KG1 (cell line): ENCODE measurements around the gene JMJD7.

Experiments
- DNase-seq: peaks from one replicate; lab custom pipeline; 2025; lab: John Stamatoyannopoulos, UW

Gene JMJD7

DNA sequence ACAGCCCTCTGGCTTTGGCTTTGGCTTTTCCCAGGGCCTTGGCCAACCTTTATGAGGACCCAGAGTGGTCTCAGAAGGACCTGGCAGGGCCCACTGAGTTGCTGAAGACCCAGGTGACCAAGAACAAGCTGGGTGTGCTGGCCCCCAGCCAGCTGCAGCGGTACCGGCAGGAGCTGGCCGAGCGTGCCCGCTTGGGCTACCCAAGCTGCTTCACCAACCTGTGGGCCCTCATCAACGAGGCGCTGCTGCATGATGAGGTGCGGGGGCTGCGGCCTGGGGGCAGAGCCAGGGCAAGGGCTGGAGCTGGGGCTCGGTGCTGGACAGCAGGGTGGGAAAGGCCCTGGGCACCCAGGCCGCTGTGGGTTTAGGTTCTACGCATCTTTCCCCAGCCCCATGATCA lies 16.9 kb downstream of the JMJD7 start:
- DNase-seq, result no peak

DNA sequence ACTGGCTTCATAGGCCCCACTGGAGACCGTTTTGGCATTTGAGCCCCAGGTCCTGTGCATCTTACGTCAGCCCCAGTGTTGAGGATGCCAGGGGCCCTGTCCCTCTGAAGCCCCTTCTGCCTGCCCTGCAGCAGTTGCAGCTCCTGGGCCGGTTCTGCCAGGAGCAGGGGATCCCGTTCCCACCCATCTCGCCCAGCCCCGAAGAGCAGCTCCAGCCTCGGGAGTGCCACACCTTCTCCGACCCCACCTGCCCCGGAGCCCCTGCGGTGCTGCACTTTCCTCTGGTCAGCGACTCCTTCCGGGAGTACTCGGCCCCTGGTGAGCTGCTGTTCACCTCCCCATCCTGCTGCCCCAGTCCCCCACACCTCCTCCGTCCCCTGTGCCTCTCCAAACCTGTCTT lies 19.3 kb downstream of the JMJD7 start:
- DNase-seq, result no peak

DNA sequence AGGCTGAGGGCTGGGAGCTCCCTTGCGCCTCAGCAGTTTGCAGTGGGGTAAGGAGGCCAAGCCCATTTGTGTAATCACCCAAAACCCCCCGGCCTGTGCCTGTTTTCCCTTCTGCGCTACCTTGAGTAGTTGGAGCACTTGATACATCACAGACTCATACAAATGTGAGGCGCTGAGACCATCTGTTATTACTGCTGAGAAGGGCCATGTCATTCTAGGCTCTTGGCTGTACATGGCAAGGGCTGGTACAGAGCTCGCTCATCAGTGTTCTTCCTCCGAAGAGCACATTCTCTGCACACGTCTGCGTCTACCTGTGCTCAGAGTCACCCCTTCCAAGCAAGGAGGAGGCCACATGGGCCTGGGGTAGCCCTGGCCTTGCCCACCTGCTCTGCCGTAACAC lies 20.1 kb downstream of the JMJD7 start:
- DNase-seq, result no peak

DNA sequence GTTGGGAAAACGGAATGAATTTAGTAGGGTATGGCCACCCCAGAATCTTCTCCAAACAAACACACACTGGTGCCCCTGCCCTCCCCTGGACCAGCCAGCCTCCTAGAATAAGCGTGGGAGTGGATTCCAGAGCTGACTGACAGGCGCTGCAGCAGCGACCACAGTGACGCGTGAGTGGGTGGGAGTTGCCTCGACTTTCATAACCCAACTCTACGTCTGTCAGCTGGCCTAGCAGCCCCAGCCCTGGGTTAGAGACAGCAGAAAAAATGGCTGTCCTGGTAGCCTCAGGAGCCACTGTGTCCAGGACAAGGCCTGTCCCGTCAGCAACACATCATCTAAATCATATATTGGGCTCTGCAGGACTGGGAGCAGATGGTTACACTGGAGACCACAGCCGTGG lies 20.7 kb downstream of the JMJD7 start:
- DNase-seq, result no peak

DNA sequence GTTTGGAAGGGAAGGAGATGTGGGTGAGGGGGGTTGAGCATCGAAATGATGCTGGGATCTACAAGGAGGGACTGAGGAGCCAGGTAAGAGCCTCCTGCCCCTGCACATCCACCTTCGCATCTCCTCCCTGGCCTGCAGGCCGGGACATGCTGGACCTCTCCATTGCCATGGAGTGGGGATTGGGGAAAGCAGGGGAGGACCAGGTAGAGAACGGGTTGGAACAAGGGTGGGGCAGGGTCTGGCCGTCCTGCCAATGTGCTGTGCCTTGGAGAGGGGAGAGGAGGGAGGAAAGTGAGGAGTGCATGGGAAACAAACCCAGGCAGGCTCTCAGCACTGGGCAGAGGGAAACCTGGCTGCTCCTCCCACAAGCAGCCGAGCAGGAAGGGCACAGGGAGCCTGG lies 21.3 kb downstream of the JMJD7 start:
- no peak for DNase-seq

DNA sequence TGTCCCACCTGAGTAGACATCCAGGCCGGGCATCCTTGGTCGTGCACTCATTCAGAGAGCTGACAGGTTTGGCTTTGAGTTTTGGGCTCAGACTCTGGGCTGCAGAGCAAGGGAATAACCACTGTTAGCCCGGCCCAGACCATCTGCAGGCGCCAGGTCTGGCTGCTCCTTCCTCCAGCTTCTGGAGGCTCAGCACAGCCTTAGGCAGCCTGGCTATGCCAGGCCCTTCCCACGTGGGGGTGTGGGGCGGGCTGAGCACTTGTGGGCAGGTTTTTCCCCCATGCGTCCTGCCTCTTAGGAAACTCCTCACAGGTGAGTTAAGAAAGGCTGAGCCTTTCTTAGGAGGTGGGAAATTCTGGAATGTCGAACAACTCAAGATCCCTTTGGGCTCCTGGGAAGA lies 22.0 kb downstream of the JMJD7 start:
- DNase-seq, result no peak

DNA sequence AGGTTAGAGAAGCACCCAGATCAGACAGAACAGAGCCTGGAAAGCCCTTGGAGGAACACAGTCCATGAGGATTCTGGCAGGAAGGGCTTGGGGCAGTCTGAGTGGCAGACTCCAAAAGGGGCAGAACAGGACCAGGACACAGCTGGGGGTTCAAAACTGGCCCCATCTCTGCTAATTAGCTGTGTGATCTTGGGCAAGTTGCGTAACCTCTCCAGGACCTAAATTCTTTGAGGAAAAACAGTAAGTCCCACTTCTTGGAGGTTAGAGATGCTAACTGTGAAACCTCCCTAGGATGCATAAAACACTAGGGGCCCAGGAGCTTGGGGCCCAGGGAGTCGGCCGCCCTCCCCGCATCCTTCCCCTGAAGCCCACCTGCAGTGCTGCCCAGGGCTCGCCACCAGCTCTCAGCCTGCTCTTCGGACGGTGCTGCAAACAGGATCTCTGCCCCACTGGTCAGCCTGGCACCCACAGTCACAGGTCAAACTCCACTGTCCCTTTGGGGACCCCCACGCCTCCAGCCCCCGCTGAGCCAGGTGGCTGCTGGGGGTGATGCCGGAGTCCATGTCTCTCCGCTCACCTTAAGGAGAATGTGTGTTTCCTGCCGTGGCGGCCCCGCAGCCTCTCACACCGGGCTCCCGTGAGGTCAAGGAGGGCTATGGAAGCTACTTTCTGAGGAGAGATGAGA lies 22.7 kb downstream of the JMJD7 start:
- no peak for DNase-seq

DNA sequence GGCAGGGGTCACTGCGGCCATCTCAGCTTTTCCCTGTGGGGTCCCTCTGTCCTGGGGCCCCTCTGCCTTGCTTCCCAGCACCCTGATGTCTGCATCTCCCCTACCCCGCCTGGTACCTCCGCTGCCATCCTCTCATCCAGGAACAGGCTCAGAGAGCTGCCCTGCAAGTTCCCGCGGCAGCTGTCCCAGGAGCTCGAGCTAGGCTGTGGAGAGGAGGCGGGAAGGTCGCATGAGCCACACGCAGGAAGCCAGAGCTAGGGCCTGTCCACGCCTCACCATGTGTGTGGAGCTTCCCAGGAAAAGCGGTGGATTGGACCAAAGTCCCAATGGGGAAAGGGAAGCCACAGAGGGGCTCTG lies 23.3 kb downstream of the JMJD7 start:
- no peak for DNase-seq

DNA sequence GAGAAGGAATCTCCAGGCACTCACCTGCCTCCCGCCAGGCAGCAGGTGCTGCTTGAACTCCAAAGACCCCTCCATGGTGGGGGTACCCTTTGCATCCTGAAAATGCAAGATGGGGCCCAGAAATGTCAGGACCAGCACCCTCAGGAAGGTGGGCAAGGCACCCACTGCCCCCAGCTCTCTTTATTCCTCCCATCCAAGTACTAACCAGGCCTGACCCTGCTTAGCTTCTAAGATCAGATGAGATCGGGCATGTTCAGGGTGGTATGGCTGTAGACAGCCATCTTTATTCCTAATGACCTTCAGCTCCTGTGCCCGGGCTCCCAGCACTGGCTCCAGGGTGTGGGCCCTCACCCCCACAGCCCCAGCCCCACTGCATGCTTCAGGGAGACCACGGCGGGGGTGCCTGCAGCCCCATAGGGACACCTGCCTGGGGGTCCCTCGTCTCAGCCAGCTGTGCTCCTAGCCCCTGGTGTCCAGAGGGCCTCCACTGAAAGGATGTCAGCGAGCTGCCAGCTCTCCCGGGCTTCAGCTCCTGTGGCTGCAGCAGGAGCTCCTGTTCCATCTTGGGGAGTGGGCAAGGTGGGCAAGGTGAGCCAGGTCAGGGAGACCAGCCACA lies 24.0 kb downstream of the JMJD7 start:
- no peak for DNase-seq

DNA sequence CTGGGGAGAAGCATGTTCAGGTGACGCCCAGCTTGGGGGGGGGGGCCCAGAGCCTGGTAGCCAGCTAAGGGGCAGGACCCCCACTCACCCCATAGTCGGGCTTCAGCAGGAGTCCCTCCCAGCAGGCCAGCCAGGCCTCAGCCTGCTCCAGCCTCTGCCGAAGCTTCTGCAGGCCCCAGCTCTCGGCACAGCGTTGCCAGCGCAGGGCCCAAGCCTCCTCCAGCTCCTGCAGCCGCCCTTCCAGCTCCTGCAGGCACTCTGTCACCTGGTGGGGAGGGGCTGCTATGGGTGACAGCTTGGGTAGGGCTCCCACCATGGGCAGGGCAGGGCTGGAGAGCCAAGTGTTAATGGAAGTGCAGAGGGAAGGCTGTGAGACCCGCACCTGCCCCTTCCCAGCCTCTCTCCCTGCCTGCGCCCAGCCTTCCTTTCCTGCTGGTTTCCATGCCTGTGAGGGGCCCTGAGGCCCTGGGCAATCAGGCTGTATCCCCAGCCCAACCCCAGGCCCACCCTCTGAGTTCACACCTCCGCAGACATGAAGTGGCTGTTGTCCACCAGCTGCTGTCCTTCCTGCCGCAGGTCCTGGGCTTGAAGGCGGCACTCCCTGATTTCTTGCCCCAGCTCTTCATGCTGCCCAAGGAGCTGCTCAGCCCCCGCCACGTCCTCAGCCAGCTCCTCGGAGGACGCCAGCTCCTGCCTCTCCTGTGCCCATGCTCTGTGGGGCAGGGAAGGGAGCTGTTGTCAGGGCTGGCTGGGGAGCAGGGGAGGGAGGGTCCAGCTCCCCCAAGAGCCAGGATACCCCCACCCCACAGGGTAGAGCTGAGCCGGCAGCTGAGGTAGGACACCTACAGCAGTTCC lies 25.1 kb downstream of the JMJD7 start:
- no peak for DNase-seq

DNA sequence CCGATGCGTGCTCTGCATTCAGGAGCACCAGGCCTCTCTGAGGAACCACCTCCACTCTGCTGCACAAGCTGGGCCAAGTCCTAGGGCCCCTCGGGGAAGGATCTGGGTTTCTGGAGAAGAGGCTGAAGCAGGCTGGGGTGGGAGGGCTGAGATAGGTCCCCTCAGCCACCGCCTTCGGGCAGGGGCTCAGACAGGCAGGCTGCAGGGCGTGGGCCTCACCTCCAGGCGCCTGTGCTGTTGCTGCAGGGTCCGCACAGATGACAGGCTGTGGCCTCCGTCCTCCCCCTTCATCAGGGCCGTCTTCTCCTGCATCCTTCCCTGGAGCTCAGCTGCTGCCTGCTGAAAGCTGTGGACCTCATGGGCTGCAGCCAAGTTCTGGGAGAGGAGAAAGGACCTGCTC lies 25.9 kb downstream of the JMJD7 start:
- DNase-seq, result no peak

DNA sequence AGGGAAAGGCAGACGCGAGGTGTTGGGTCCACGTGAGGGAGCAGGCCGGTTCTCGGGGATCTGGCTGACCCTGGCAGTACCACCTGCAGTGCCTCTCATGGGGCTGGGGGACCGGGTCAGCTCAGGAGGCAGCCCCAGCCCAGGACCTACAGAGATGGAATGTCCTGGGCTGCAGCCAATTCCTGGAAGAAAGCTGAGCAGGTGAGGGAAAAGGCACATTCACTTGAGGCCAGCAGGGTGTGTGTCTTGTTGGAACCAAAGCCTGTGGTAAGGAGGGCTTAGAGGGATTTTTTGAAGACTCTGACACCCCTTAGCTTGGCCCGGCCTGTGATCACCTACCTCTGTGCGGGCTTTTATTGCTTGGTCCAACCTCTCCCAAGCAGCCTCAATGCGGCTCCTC lies 26.6 kb downstream of the JMJD7 start:
- no peak for DNase-seq

DNA sequence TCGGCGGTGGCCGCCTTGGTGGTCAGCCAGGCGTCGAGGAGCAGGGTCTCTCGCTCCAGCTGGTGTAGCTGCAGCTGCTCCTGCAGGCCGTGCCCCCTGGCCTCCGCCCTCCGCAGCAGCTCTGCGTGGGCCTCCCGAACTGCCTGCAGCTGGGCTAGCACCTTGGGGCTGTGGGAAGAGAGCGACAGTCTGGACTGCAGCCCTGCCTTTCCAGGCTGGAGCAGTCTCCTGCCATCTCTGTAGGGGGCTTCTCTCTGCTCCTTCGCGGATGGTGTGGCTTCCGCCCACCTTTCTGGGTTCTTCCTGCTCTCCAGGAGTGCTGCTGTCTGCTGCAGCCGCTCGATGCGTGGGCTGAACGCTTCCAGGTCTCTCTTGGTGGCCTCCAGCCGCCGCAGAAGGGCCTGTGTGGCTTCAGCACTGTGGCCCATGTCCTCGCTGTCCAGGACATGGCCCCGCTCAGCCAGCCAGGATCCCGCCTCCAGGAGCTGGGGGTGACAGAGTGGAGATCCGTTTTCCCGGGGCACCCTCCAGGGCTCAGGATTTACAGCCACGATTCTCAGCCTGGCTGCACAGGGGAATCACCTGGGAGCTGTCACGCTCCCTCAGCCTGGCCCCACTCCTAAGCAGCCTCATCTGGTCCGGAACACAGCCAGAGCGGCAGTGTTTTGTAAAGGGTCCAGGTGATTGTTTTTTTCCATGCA lies 27.5 kb downstream of the JMJD7 start:
- DNase-seq, result no peak

DNA sequence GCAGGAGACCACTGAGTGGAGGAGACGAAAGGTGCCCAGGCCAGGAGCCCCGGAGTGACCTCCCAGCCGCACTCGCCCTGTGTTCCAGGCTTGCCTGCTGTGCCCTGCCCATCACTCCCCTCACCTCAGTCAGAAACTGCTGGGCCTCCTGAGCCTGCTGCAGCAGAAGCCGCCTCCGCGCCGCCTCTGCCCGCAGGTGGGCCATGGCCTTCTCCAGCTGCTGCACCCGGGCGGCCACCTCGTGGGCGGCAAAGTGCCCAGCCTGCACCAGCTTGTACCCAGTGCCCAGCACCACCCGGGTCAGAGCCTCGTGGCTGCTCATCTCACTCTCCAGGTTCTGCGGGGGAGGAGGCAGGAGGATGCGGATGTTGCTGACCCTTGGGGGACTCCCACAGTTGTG lies 28.4 kb downstream of the JMJD7 start:
- no peak for DNase-seq

DNA sequence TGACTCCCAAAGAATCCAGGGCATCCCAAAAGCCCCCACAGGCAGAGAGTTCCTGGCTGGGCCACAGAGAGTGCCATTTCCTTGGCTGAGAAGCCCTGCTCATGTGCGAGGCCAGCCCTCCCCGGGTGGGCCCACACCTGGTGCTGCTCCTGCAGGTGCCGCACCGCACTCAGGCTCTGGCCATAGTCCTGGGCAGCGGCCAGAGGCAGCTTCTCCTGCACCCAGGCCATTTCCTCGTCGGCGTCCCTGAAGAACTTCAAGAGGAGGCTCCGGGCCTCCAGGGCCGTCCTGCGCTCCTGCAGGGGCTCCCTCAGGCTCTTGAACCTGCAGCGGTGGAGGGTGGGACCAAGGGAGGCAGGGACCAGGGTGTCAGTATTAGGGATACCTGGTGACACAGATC lies 28.8 kb downstream of the JMJD7 start:
- no peak for DNase-seq

DNA sequence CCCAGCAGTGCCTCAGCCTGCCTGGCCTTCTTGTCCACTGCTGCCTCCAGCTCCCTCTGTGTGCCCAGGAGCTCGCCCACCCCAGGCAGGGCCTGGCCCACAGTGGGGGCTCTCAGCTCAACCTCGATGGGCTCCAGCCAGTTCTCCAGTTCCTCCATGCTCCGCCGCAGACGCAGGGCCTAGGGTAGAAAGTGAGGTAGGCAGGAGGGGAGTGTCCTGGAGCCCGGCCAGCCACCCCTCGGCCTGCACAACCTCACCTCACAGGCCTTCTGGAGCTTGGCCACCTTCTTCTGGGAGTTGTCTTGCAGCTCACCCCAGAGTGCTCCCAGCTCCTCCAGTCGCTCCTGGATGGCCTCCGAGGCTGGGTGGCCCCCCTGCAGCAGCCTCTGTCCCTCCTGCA lies 29.4 kb downstream of the JMJD7 start:
- no peak for DNase-seq

DNA sequence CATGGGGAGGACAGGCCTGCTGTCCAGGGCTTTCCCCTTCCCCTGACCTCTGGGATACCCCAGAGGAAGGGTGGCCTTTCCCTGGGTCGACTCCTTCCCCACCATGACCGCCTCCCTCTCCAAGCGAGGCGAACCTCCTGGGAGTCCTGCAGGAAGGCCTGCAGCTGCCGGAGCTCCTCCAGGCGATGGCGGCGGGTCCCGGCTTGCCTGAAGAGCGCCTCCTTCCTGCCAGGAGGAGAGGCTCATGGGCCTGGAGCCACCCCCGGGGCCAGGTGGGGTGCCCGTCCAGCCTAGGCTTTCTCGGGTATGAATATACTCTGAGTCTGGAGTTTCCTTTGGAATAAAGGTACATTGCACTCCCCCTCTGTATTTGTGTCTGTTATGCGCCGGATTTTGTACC lies 30.9 kb downstream of the JMJD7 start:
- DNase-seq, result no peak

DNA sequence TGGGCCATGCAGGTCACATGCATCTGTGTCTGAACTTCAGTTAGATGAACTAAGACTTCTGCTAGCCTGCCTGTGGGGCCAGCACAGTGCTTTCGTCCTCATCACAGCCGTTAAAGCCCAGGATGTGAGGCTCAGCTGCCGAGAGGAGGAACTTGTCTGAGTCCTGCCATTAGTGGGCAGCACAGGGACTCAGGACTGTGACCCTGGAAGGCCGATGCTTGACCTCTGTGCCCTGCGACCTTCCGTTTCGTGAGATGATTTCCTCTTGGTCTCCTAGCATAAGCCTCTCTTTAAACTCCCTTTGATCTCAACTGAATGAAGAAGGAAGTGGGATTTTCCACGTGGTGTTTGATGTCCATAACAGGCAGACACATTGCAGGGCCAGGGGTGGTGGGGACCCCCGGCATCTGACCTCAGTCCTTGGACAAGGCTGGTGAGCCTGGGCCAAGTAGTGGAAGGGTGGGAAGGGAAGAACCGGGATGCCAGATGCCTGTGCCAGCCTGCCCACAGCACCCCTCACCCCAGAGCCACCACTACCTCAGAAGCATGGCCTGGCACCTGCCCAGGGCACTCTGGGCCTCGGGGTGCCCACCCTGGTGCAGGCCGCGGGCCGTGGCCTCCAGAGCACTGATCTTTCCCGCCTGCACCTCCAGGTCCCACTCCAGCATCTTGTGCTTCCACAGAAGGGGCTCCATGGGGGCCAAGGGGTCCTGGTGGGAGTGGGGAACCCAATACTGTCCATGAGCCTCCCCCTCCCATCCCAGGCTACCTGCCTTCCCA lies 32.3 kb downstream of the JMJD7 start:
- DNase-seq, result no peak

DNA sequence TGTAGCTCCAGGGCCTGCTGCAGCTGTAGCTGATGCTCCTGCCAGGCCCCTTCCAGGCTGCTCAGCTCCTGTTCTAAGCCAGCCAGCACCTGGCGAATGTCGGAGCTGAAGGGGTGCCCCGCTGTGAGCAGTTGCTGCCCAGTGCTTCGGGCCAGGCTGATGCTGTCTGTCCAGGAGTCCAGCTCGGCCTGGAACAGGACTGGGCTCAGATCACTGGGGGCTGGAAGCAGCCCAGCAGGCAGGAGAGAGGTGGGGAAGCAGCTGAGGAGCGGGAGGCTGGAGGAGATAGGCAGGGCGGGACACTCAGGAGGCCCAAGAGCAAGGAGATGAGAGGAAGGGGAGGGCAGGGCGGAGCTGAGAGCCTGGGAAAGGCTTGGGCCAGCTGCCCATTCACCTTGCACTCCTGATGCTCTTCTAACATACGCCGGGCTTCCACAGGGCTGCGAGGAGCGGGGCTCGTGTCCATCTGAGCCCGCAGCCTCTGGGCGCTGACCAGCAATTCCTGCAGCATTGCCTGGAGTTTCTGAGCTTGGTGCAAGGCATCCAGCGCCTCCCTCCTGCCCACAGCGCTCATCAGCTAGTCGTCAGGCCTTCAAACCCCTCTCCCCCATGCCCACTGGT lies 34.0 kb downstream of the JMJD7 start:
- DNase-seq, result no peak

DNA sequence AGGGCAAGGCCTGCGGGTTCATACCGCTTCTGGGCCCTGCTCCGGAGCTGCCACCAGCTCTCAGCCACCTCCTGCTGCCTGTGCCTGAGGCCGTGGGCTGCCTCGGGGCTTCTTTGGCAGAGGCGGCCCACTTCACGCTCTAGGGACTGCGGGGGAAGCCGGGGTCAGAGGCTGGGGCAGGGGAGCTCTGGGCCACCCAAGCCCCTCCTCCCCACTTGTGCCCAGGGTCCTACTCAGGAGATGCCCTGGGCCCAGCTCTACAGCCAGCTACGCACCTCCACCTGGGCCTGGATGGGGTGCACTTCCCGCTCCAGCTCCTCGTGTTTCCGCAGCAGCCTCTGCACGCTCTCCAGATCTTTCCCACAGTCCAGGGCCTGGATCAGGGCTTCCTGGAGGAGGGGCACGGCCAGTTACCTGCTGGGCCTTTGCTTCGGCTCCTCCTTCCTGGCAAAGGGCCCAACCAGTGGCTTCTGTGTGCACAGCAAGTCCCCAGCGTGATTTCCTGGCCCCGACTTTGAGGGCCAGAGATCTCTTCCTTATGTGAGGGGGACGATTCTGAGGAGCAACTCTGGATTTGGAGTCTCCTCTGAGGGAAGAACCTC lies 34.7 kb downstream of the JMJD7 start:
- DNase-seq, result no peak

DNA sequence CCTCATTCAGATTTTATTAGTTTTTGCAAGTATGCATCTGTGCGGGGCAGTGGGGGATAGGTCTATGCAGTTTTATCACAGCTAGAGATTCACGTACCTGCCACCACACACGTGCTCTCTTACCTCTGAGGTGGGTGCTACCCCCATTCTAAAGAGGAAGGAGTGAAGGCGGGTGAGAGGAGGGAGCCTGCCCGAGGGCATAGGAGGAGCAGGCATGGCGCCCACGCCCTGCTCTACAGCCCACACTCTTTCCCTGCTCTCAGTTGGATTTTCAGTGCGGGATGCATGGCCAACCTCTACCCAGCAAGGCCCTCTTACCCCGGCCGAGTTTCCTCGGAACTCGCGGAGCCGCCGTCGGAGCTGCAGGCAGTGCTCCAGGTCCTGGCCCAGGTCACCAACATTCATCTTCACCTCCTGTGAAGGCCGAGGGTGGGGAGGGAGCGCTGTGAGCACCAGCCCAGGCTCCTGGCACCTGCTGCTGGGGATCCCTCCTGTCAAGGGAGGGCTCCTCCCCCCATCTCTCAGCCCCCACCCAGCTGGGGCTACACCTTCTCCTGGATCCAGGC lies 37.7 kb downstream of the JMJD7 start:
- no peak for DNase-seq
